Parathyroid adenoma (tissue), 2 donors: ENCODE data around the gene WASL.

ENCODE experiments used
- H2AFZ ChIP-seq: fragments of 300-600 bp; sonication (generic); one replicate; pipeline ENCODE4 v1.7.0; 2017; ENCODE audit warnings: antibody characterized with exemption, mild to moderate bottlenecking
- H3K27ac ChIP-seq: fragments of 300-600 bp; sonication (generic); one replicate; pipeline ENCODE4 v1.7.0; 2017
- H3K27me3 ChIP-seq: fragments of 300-600 bp; sonication (generic); one replicate; pipeline ENCODE4 v1.7.0; 2017; ENCODE audit warnings: low read length; ENCODE audit not compliant: control insufficient read depth, insufficient read depth
- H3K36me3 ChIP-seq: fragments of 300-600 bp; sonication (generic); one replicate; pipeline ENCODE4 v1.7.0; 2017; ENCODE audit warnings: low read length; ENCODE audit not compliant: control insufficient read depth, insufficient read depth
- H3K4me1 ChIP-seq: fragments of 300-600 bp; sonication (generic); one replicate; pipeline ENCODE4 v1.7.0; 2017; ENCODE audit warnings: control low read depth
- H3K4me2 ChIP-seq: fragments of 300-600 bp; sonication (generic); one replicate; pipeline ENCODE4 v1.7.0; 2017; ENCODE audit warnings: low read length
- H3K4me3 ChIP-seq: fragments of 300-600 bp; sonication (generic); one replicate; pipeline ENCODE4 v1.7.0; 2017; ENCODE audit warnings: low read depth, low read length
- H3K79me2 ChIP-seq: fragments of 300-600 bp; sonication (generic); one replicate; pipeline ENCODE4 v1.7.0; 2017; ENCODE audit warnings: control low read depth
- H3K9ac ChIP-seq: fragments of 300-600 bp; sonication (generic); one replicate; pipeline ENCODE4 v1.7.0; 2017; ENCODE audit warnings: mild to moderate bottlenecking
- H3K9me3 ChIP-seq: fragments of 300-600 bp; sonication (generic); one replicate; pipeline ENCODE4 v1.7.0; 2017; ENCODE audit warnings: low read length; ENCODE audit not compliant: control insufficient read depth
- CTCF ChIP-seq: fragments of 300-600 bp; sonication (generic); IDR thresholded peaks from one replicate; pipeline ENCODE4 v1.7.0; 2017; ENCODE audit warnings: antibody characterized with exemption, mild to moderate bottlenecking
- donor health status: primary hyperparathyroidism.

Gene WASL

GRCh38 chr7:123732413-123733091 lies 16.3 kb downstream of the WASL start:
- H3K36me3 ChIP-seq = no peaks in the 10 kb centered on the region
- no peaks in the 10 kb centered on the region for H3K27me3 ChIP-seq
- no peak overlapping the region for H3K4me2 ChIP-seq
- peaks cover 33% of the 10 kb centered on the region for H3K79me2 ChIP-seq
- no peak for TF ChIP-seq CTCF
- H2AFZ ChIP-seq = no peak overlapping the region
- H3K4me3 ChIP-seq = no peak overlapping the region
- H3K9me3 ChIP-seq = no peaks in the 10 kb centered on the region
- no peaks in the 10 kb centered on the region for H3K4me1 ChIP-seq
- no peak overlapping the region for H3K27ac ChIP-seq
- no peak overlapping the region for H3K9ac ChIP-seq

GRCh38 chr7:123729218-123729578 lies 19.6 kb downstream of the WASL start:
- H3K4me3 ChIP-seq = no peak overlapping the region
- TF ChIP-seq CTCF = no peak
- H3K79me2 ChIP-seq = peaks cover 43% of the 10 kb centered on the region
- H3K9ac ChIP-seq = no peak overlapping the region
- no peak overlapping the region for H3K4me2 ChIP-seq
- no peaks in the 10 kb centered on the region for H3K4me1 ChIP-seq
- no peaks in the 10 kb centered on the region for H3K9me3 ChIP-seq
- H3K27me3 ChIP-seq = no peaks in the 10 kb centered on the region
- no peaks in the 10 kb centered on the region for H3K36me3 ChIP-seq
- no peak overlapping the region for H2AFZ ChIP-seq
- no peak overlapping the region for H3K27ac ChIP-seq

GRCh38 chr7:123727071-123727837 lies 21.5 kb downstream of the WASL start:
- Histone ChIP-seq H3K4me3 (no peak overlapping the region), H3K36me3 (no peaks in the 10 kb centered on the region)
- no peak for TF ChIP-seq CTCF

GRCh38 chr7:123725586-123726171 lies 23.1 kb downstream of the WASL start:
- TF ChIP-seq CTCF = no peak
- H3K9ac ChIP-seq = no peak overlapping the region
- no peak overlapping the region for H3K4me3 ChIP-seq
- H3K9me3 ChIP-seq = no peaks in the 10 kb centered on the region
- no peaks in the 10 kb centered on the region for H3K27me3 ChIP-seq
- H3K4me1 ChIP-seq = no peaks in the 10 kb centered on the region
- H3K4me2 ChIP-seq = no peak overlapping the region
- H2AFZ ChIP-seq = no peak overlapping the region
- peaks cover 41% of the 10 kb centered on the region for H3K79me2 ChIP-seq
- H3K27ac ChIP-seq = no peak overlapping the region
- H3K36me3 ChIP-seq = no peaks in the 10 kb centered on the region

More at GRCh38 chr7:123727071-123727837, 21.5 kb downstream of the WASL start:
- no peak overlapping the region for H3K27ac ChIP-seq
- peaks cover 44% of the 10 kb centered on the region for H3K79me2 ChIP-seq
- H3K27me3 ChIP-seq = no peaks in the 10 kb centered on the region
- H3K9ac ChIP-seq = no peak overlapping the region
- no peak overlapping the region for H3K4me2 ChIP-seq
- no peak overlapping the region for H2AFZ ChIP-seq
- no peaks in the 10 kb centered on the region for H3K9me3 ChIP-seq
- H3K4me1 ChIP-seq = no peaks in the 10 kb centered on the region
